ENCODE measurements around the gene MOB3A.
"Not testable (repeated sequence)": the region's sequence is repeated elsewhere in the genome, so short reads cannot be mapped to it uniquely, and the experiment has no call there.

MOB3A gene

GRCh38 chr19:2101417-2102335 is 5.5 kb upstream of the MOB3A start:
- no peak for DNase-seq

- DNase-seq = no peak
Measured at GRCh38 chr19:2100719-2101061, 4.6 kb upstream of the MOB3A start.

- DNase-seq = no peak
Measured at GRCh38 chr19:2099937-2100718, 4.0 kb upstream of the MOB3A start.

GRCh38 chr19:2099054-2099501 is 3.0 kb upstream of the MOB3A start:
- no peak for DNase-seq

GRCh38 chr19:2097886-2098327 is 1.8 kb upstream of the MOB3A start:
- DNase-seq = no peak

GRCh38 chr19:2097203-2097885 is 1.2 kb upstream of the MOB3A start:
- no peak for DNase-seq

- DNase-seq = peak; percentile 100
Measured at GRCh38 chr19:2096480-2097202, 515 bp upstream of the MOB3A start, which contains the start of gene IZUMO4. IZUMO4 (plus strand) TSS chr19:2096915; CDS start chr19:2096946, 31 bp downstream.

- DNase-seq = not testable (repeated sequence)
Measured at GRCh38 chr19:2091926-2092525, 4.1 kb downstream of the MOB3A start.

GRCh38 chr19:2089727-2090053 is 6.4 kb downstream of the MOB3A start:
- no peak for DNase-seq

- DNase-seq = no peak
Measured at GRCh38 chr19:2089001-2089711, 7.0 kb downstream of the MOB3A start.

- DNase-seq = no peak
Measured at GRCh38 chr19:2087621-2088100, 8.5 kb downstream of the MOB3A start.

GRCh38 chr19:2086695-2087620 is 9.2 kb downstream of the MOB3A start:
- not testable (repeated sequence) for DNase-seq

GRCh38 chr19:2084993-2085720 is 11.0 kb downstream of the MOB3A start:
- peak; percentile 83 for DNase-seq

GRCh38 chr19:2083174-2083854 is 12.8 kb downstream of the MOB3A start:
- DNase-seq = peak; percentile 55

GRCh38 chr19:2081873-2082810 is 14.0 kb downstream of the MOB3A start:
- no peak for DNase-seq

GRCh38 chr19:2080336-2080988 is 15.7 kb downstream of the MOB3A start:
- DNase-seq = no peak

GRCh38 chr19:2079865-2080301 is 16.2 kb downstream of the MOB3A start:
- no peak for DNase-seq

All from activated CD4-positive, alpha-beta T cell treated with anti-CD3 and anti-CD28 coated beads for 1 hour (primary cell).